NT2/D1 (cell line): ENCODE results near the gene C20orf96.

Experiments used
- DNase-seq: peaks from one replicate; pipeline ENCODE4 v3.0.0-alpha.2; 2011; ENCODE audit warnings: low read depth, low spot score
- H3K27me3 ChIP-seq: 2 replicates; pipeline ENCODE4 v1.6.0; 2011; ENCODE audit warnings: mild to moderate bottlenecking; ENCODE audit not compliant: insufficient read length, insufficient read depth
- H3K36me3 ChIP-seq: 2 replicates; pipeline ENCODE4 v1.6.1; 2011; ENCODE audit warnings: mild to moderate bottlenecking, low read length, mixed read lengths; ENCODE audit not compliant: insufficient read depth, insufficient read length
- H3K4me1 ChIP-seq: 2 replicates; pipeline ENCODE4 v1.5.1; 2011; ENCODE audit not compliant: insufficient read depth, insufficient read length
- H3K4me3 ChIP-seq: 2 replicates; pipeline ENCODE4 v1.5.1; 2011; ENCODE audit warnings: low read depth; ENCODE audit not compliant: insufficient read length
- H3K9ac ChIP-seq: 2 replicates; pipeline ENCODE4 v1.6.0; 2011; ENCODE audit warnings: low read depth; ENCODE audit not compliant: insufficient read length
- H3K9me3 ChIP-seq: 2 replicates; pipeline ENCODE4 v1.5.1; 2011; ENCODE audit warnings: mild to moderate bottlenecking, low read length; ENCODE audit not compliant: insufficient read depth
- SUZ12 ChIP-seq: IDR thresholded peaks from 2 replicates; pipeline ENCODE4 v1.6.1; 2011; ENCODE audit not compliant: insufficient read length, insufficient read depth; ENCODE audit errors: extremely low read depth
- YY1 ChIP-seq: IDR thresholded peaks from 2 replicates; pipeline ENCODE4 v1.6.1; 2011; ENCODE audit not compliant: insufficient read length, insufficient read depth
- ZNF274 ChIP-seq: IDR thresholded peaks from 2 replicates; pipeline ENCODE4 v1.6.1; 2011; ENCODE audit warnings: mild to moderate bottlenecking, low read depth, low read length

Gene C20orf96

GRCh38 chr20:300345-300990 lies 9.9 kb upstream of the C20orf96 start:
- TF ChIP-seq SUZ12 (no peak), YY1 (no peak), ZNF274 (no peak)
- peaks cover 13% of the 10 kb centered on the region; the same call in 1 of the 2 replicates for H3K9me3 ChIP-seq
- peaks cover 6% of the 10 kb centered on the region for H3K27me3 ChIP-seq
- peak overlapping the region; percentile 9 for H3K4me3 ChIP-seq
- H3K36me3 ChIP-seq = peaks cover 13% of the 10 kb centered on the region
- no peak for DNase-seq
- peak overlapping the region; percentile 52 for H3K9ac ChIP-seq
- H3K4me1 ChIP-seq = peaks cover 2% of the 10 kb centered on the region

- H3K4me3 ChIP-seq = peak overlapping the region; percentile 86
- H3K9ac ChIP-seq = peak overlapping the region; percentile 97
- TF ChIP-seq ZNF274 = no peak
- no peak for TF ChIP-seq SUZ12
- TF ChIP-seq YY1 = no peak
- no peak for DNase-seq
- peaks cover 13% of the 10 kb centered on the region; the same call in 1 of the 2 replicates for H3K9me3 ChIP-seq
- H3K4me1 ChIP-seq = peaks cover 2% of the 10 kb centered on the region
- H3K36me3 ChIP-seq = peaks cover 13% of the 10 kb centered on the region
- H3K27me3 ChIP-seq = peaks cover 17% of the 10 kb centered on the region
Observed at GRCh38 chr20:298776-299391, 8.3 kb upstream of the C20orf96 start.

GRCh38 chr20:297925-298775 lies 7.6 kb upstream of the C20orf96 start:
- Histone ChIP-seq H3K4me1 (peaks cover 2% of the 10 kb centered on the region), H3K4me3 (peak overlapping the region; percentile 86), H3K36me3 (peaks cover 13% of the 10 kb centered on the region), H3K9ac (peak overlapping the region; percentile 97), H3K9me3 (peaks cover 10% of the 10 kb centered on the region; the same call in 1 of the 2 replicates), H3K27me3 (peaks cover 17% of the 10 kb centered on the region)
- TF ChIP-seq YY1 (no peak), SUZ12 (no peak), ZNF274 (no peak)
- no peak for DNase-seq

- peaks cover 13% of the 10 kb centered on the region for H3K36me3 ChIP-seq
- TF ChIP-seq ZNF274 (no peak), YY1 (peak; percentile 70)
- peak within 1 kb of the TSS; percentile 97 for H3K9ac ChIP-seq
- peaks cover 17% of the 10 kb centered on the region for H3K27me3 ChIP-seq
- H3K4me3 ChIP-seq = peak within 1 kb of the TSS; percentile 86
- DNase-seq = peak; percentile 88
- peaks cover 2% of the 10 kb centered on the region for H3K4me1 ChIP-seq
- H3K9me3 ChIP-seq = peaks cover 4% of the 10 kb centered on the region; the same call in 1 of the 2 replicates
Observed at GRCh38 chr20:297098-297924, 6.8 kb upstream of the C20orf96 start, which contains the start of gene ZCCHC3. ZCCHC3 (plus strand) TSS chr20:297570; CDS start chr20:297587, 17 bp downstream.

- no peak overlapping the region for H3K9ac ChIP-seq
- TF ChIP-seq YY1 = no peak
- TF ChIP-seq SUZ12 = no peak
- TF ChIP-seq ZNF274 = no peak
- no peak for DNase-seq
- peaks cover 3% of the 10 kb centered on the region for H3K4me1 ChIP-seq
- H3K36me3 ChIP-seq = peaks cover 13% of the 10 kb centered on the region
- H3K9me3 ChIP-seq = peaks cover 4% of the 10 kb centered on the region; the same call in 1 of the 2 replicates
- no peak overlapping the region for H3K4me3 ChIP-seq
- H3K27me3 ChIP-seq = peaks cover 24% of the 10 kb centered on the region
Observed at GRCh38 chr20:295804-296203, 5.3 kb upstream of the C20orf96 start.

- no peak for TF ChIP-seq ZNF274
- TF ChIP-seq YY1 = no peak
- TF ChIP-seq SUZ12 = no peak
- Histone ChIP-seq H3K9me3 (peaks cover 2% of the 10 kb centered on the region; the same call in 1 of the 2 replicates), H3K9ac (no peak overlapping the region), H3K36me3 (peaks cover 11% of the 10 kb centered on the region), H3K4me1 (peaks cover 3% of the 10 kb centered on the region), H3K27me3 (peaks cover 24% of the 10 kb centered on the region), H3K4me3 (no peak overlapping the region)
- DNase-seq = no peak
Observed at GRCh38 chr20:294602-295001, 4.1 kb upstream of the C20orf96 start.
